ENCODE measurements around the gene C9orf72.
"Not testable (repeated sequence)": the region's sequence is repeated elsewhere in the genome, so short reads cannot be mapped to it uniquely, and the experiment has no call there.

The C9orf72 gene, protein sequence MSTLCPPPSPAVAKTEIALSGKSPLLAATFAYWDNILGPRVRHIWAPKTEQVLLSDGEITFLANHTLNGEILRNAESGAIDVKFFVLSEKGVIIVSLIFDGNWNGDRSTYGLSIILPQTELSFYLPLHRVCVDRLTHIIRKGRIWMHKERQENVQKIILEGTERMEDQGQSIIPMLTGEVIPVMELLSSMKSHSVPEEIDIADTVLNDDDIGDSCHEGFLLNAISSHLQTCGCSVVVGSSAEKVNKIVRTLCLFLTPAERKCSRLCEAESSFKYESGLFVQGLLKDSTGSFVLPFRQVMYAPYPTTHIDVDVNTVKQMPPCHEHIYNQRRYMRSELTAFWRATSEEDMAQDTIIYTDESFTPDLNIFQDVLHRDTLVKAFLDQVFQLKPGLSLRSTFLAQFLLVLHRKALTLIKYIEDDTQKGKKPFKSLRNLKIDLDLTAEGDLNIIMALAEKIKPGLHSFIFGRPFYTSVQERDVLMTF

DNA sequence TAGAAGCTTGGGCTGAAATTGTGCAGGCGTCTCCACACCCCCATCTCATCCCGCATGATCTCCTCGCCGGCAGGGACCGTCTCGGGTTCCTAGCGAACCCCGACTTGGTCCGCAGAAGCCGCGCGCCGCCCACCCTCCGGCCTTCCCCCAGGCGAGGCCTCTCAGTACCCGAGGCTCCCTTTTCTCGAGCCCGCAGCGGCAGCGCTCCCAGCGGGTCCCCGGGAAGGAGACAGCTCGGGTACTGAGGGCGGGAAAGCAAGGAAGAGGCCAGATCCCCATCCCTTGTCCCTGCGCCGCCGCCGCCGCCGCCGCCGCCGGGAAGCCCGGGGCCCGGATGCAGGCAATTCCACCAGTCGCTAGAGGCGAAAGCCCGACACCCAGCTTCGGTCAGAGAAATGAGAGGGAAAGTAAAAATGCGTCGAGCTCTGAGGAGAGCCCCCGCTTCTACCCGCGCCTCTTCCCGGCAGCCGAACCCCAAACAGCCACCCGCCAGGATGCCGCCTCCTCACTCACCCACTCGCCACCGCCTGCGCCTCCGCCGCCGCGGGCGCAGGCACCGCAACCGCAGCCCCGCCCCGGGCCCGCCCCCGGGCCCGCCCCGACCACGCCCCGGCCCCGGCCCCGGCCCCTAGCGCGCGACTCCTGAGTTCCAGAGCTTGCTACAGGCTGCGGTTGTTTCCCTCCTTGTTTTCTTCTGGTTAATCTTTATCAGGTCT lies at the start of gene C9orf72:
Gene C9orf72 (minus strand): TSS at position 564 of the 716 bp plus-strand sequence. CDS start 6,361 bp downstream, outside the sequence.
- TF ChIP-seq Cebpa-rat (IDR thresholded peaks at IDR 0.05) = no peak
- H3K9me3 ChIP-seq = peaks cover 16% of the 10 kb centered on the region
- peak within 1 kb of the TSS; percentile 81 for H3K27ac ChIP-seq

DNA sequence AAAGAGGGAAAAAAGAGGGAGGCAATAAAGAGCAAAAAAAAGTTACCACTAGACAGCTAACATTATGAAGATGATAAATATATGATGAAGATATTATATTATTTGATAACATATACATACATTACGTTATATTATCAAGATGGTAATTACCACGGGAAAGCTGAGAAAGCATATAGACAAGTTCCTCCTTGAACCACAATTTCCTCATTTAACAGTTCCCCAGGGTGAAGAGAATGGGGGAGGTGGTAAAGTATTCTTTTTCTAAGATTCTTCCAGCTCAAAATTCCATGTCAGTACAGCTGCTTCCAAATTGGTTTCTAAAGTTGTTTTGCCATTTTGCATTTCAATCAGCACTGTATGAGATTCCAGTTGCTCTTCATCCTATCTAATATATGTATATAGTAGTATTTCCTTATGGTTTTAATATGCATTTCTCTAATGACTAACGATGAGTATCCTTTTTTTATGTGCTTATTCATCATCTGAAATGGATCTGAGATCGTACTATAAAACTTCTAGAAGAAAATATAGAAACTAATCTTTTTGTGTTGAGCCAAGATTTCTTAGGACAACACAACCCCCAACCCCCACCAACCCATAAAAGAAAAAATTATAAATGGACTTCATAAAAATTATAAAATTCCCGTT lies 49.5 kb upstream of the C9orf72 start:
- no peaks in the 10 kb centered on the region for H3K36me3 ChIP-seq

More for the DNA sequence above, at the start of gene C9orf72:
- Histone ChIP-seq H4K20me1 (no peaks in the 10 kb centered on the region; the same call in 1 of the 2 replicates), H3K4me3 (peak within 1 kb of the TSS; percentile 94), H3K36me3 (no peaks in the 10 kb centered on the region), H3K4me2 (peak within 1 kb of the TSS; percentile 89), H3K4me1 (peaks cover 21% of the 10 kb centered on the region), H3K27me3 (no peaks in the 10 kb centered on the region), H3K9ac (peak within 1 kb of the TSS; percentile 89)

DNA sequence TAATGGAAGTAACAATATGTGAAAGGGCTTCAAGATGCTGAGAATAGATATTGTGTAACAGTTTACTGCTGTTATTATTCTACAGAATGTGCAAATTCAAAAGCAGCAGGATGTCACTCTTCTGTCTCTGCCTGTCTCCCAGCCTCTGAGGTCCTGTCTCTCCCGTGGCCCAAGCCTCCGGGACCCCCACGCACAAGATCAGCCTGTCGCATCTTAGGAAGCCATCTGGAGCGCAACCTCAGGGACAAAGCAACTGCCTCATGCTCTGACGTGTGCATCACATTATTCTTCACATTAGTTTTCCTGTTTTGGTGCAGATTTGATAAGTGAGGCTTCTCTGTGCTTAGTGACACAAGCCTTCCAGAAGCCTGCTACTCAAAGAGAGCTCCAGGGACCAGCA lies 46.5 kb upstream of the C9orf72 start:
- H3K9me3 ChIP-seq = no peaks in the 10 kb centered on the region
- no peak overlapping the region for H3K9ac ChIP-seq
- no peaks in the 10 kb centered on the region for H3K27me3 ChIP-seq
- H3K4me3 ChIP-seq = no peak overlapping the region
- no peak overlapping the region for H3K4me2 ChIP-seq
- H4K20me1 ChIP-seq = no peaks in the 10 kb centered on the region
- no peak overlapping the region for H3K27ac ChIP-seq
- H3K4me1 ChIP-seq = peaks cover 20% of the 10 kb centered on the region
- H3K36me3 ChIP-seq = no peaks in the 10 kb centered on the region
- no peak for TF ChIP-seq Cebpa-rat (IDR thresholded peaks at IDR 0.05)

More for the DNA sequence above, 49.5 kb upstream of the C9orf72 start:
- no peak overlapping the region for H3K9ac ChIP-seq
- peaks cover 11% of the 10 kb centered on the region for H3K4me1 ChIP-seq
- H3K27ac ChIP-seq = no peak overlapping the region
- H3K27me3 ChIP-seq = no peaks in the 10 kb centered on the region
- H3K9me3 ChIP-seq = no peaks in the 10 kb centered on the region
- no peaks in the 10 kb centered on the region for H4K20me1 ChIP-seq
- H3K4me2 ChIP-seq = peak overlapping the region; percentile 52
- H3K4me3 ChIP-seq = no peak overlapping the region
- no peak for TF ChIP-seq Cebpa-rat (IDR thresholded peaks at IDR 0.05)

DNA sequence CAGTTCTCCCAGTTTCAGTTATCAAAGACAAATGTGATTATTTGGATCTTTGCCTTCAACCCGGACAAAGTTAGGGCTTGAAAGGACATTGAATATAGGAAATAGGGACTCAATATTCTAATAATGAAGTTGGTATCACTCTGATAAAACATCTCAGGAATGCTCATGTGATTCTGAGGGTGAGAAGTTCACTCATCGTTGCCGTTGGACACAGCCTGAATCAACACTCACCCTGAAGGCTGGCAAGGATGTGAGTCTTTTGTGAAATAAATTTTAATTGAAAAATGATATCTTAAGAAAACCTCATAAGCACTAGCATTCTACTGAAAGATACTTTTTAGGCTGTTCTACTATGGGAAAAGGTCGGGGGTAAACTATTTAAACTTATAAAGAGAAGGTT lies 44.8 kb upstream of the C9orf72 start:
- no peak overlapping the region for H3K27ac ChIP-seq
- no peaks in the 10 kb centered on the region for H4K20me1 ChIP-seq
- H3K9ac ChIP-seq = no peak overlapping the region
- H3K36me3 ChIP-seq = no peaks in the 10 kb centered on the region
- H3K4me1 ChIP-seq = peaks cover 20% of the 10 kb centered on the region
- H3K4me3 ChIP-seq = no peak overlapping the region
- no peaks in the 10 kb centered on the region for H3K27me3 ChIP-seq
- TF ChIP-seq Cebpa-rat (IDR thresholded peaks at IDR 0.05) = no peak
- H3K9me3 ChIP-seq = no peaks in the 10 kb centered on the region
- no peak overlapping the region for H3K4me2 ChIP-seq

DNA sequence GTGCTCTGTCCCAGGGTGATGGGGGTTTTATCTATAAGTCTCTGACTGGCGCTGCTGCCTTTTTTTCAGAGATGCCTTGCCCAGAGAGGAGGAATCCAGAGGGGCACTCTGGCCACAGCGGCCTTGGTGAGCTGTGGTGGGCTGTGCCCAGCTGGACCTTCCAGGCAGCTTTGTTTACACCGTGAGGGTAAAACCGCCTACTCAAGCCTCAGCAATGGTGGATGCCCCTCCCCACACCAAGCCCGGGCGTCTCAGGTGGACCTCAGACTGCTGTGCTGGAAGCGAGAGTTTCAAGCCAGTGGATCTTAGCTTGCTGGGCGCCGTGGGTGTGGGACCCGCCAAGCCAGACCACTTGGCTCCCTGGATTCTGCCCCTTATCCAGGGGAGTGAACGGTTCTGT lies 41.3 kb upstream of the C9orf72 start:
- Histone ChIP-seq H3K27me3 (no peaks in the 10 kb centered on the region), H3K9ac (no peak overlapping the region), H3K27ac (no peak overlapping the region), H3K36me3 (no peaks in the 10 kb centered on the region), H3K4me1 (peaks cover 11% of the 10 kb centered on the region; the same call in 1 of the 2 replicates), H3K4me2 (no peak overlapping the region), H4K20me1 (no peaks in the 10 kb centered on the region), H3K9me3 (no peaks in the 10 kb centered on the region), H3K4me3 (no peak overlapping the region)
- no peak for TF ChIP-seq Cebpa-rat (IDR thresholded peaks at IDR 0.05)

DNA sequence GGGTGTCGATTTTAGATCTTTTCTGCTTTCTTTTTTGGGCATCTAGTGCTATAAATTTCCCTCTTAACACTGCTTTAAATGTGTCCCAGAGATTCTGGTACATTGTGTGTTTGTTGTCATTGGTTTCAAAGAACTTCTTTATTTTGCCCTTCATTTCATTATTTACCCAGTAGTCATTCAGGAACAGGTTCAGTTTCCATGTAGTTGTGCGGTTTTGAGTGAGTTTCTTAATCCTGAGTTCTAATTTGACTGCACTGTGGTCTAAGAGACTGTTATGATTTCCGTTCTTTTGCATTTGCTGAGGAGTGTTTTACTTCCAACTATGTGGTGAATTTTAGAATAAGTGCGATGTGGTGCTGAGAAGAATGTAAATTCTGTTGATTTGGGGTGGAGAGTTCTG lies 38.8 kb upstream of the C9orf72 start:
- H3K9ac ChIP-seq, H3K4me3 ChIP-seq, H3K27me3 ChIP-seq, H3K27ac ChIP-seq, H3K4me2 ChIP-seq, H3K36me3 ChIP-seq, H3K9me3 ChIP-seq, H4K20me1 ChIP-seq: not testable (repeated sequence)
- H3K4me1 ChIP-seq = peaks cover 11% of the 10 kb centered on the region; the same call in 1 of the 2 replicates

DNA sequence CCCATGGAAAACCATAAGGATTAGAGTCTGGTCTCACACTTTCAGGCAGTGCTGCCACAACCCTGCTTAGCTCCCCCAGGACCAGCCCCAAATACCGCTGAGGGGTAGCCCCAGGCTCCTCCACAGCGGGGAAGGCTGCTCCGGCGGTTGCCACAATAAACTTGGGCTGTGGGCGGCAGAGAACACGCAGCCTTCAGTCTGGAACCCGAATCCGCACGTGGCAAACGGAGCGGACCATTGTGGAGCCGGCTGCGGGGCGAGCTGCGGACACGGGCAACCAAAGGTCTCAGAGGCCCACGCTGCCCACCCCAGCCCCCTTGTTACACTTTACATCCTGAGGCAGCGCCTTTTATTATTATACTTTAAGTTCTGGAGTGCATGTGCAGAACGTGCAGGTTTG lies 37.3 kb upstream of the C9orf72 start:
- Histone ChIP-seq H4K20me1 (no peaks in the 10 kb centered on the region), H3K4me3 (no peak overlapping the region), H3K27me3 (no peaks in the 10 kb centered on the region), H3K9me3 (no peaks in the 10 kb centered on the region), H3K4me1 (peaks cover 5% of the 10 kb centered on the region; the same call in 1 of the 2 replicates), H3K36me3 (no peaks in the 10 kb centered on the region), H3K27ac (no peak overlapping the region), H3K4me2 (no peak overlapping the region), H3K9ac (no peak overlapping the region)
- TF ChIP-seq Cebpa-rat (IDR thresholded peaks at IDR 0.05) = no peak

DNA sequence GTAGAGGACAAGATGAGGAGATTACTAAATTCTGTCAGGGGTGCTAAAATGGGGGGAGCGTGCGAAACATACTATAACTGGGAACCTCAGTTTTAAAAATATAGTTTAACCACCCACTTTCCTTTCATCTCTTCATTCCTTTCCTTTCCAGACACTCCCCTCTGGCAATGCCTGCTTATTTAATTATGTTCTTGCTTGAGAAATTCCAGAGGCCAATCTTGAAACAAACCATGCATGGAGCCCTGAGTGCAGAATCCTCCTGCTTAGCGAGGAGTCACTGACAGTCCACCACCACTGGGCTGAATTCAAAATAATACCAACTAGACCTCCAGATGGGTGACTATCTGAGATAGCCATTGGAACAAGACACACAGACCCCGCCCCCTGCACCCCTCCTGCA lies 29.7 kb upstream of the C9orf72 start:
- Histone ChIP-seq H3K4me1 (no peaks in the 10 kb centered on the region), H3K4me2 (no peak overlapping the region), H3K27ac (no peak overlapping the region), H3K27me3 (no peaks in the 10 kb centered on the region), H3K9ac (no peak overlapping the region), H4K20me1 (no peaks in the 10 kb centered on the region), H3K4me3 (no peak overlapping the region), H3K9me3 (no peaks in the 10 kb centered on the region), H3K36me3 (no peaks in the 10 kb centered on the region)
- no peak for TF ChIP-seq Cebpa-rat (IDR thresholded peaks at IDR 0.05)

DNA sequence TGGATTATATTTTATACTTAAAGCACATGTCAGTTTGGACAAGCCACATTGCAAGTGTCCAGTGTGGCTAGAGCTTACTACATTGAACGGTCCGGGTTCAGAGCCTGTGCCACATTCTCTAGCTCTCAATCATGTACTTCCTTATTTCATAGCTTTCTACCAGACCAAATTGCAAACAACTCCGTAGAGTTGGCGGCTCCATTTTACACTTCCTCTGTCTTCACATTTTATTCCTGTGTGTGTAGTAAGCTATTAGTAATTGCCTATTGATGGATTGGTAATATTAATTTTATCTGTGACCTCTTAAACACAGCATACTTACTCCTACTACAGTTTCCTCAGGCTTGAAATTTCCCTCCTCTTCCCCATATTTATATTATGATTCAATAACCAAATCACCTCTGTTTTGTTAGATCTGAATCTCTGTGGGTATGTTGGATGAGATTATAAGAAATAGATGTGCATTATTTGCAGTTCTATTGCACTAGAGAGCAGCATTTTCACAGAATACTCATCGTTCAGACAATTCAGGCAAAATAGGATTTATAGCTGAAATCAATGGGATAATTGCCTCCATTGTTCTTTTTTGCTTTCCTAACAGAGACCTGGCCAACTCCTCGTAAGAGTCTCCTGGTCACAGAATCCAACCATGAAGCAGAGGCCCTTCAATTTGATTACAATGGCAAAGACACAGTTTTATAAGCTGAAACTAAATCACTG lies 29.0 kb upstream of the C9orf72 start:
- no peak for TF ChIP-seq Cebpa-rat (IDR thresholded peaks at IDR 0.05)
- Histone ChIP-seq H4K20me1 (no peaks in the 10 kb centered on the region), H3K9ac (no peak overlapping the region), H3K4me2 (no peak overlapping the region), H3K4me3 (no peak overlapping the region), H3K36me3 (no peaks in the 10 kb centered on the region), H3K27me3 (no peaks in the 10 kb centered on the region), H3K9me3 (no peaks in the 10 kb centered on the region), H3K4me1 (no peaks in the 10 kb centered on the region), H3K27ac (no peak overlapping the region)

All from BLaER1 (cell line).